DMS79 treated with DMSO at 0.1 percent for 48 hours (cell line): Measurements from ENCODE around the gene TMPRSS3.

Experiments used
- DNase-seq: peaks from one replicate; lab custom pipeline; 2025; lab: John Stamatoyannopoulos, UW

Gene TMPRSS3

DNA sequence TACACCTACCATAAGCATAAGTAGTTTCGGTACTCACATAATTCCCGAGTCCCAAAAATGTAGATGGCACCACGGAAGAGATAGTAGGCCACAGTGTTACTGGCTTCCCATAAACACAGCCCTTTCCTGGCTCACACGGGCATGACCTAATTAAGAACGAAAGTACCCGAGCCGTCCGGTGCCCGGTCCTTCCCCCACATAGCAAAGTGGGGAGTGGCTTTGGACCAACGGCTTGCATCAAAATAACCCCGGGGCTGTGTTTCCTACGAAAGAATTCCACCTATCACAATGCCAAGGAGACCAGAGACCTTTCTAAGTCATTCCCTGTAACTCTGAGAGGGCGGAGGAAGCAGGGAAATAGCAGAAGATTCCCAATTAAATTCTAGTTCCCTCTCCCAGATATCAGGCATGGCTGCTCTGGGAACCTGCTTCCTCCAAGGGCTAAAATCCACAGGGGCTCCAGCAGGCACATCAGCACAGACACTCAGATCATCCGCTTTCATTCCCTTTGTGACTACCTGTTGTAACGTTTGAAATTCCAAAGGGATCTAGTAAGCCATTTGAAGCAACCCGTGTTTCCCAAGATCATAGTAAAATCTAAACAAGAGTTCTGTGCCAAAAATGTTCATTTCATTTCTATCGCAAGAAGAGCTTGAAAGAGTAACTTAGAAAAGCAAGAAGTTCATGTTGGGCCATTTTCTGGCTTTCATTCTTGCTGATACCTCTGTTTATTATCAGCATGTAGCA is at the start of gene TMPRSS3:
Gene TMPRSS3, minus strand, starts transcription at position 148 of the 747 bp plus-strand sequence. CDS start 635 bp downstream, outside the sequence.
- no peak for DNase-seq

- no peak for DNase-seq
These were observed 49.5 kb upstream of the TMPRSS3 start for GRCh38 chr21:42445311-42445710.

- DNase-seq: no peak
These were observed 48.9 kb upstream of the TMPRSS3 start for GRCh38 chr21:42444745-42445059.

DNA sequence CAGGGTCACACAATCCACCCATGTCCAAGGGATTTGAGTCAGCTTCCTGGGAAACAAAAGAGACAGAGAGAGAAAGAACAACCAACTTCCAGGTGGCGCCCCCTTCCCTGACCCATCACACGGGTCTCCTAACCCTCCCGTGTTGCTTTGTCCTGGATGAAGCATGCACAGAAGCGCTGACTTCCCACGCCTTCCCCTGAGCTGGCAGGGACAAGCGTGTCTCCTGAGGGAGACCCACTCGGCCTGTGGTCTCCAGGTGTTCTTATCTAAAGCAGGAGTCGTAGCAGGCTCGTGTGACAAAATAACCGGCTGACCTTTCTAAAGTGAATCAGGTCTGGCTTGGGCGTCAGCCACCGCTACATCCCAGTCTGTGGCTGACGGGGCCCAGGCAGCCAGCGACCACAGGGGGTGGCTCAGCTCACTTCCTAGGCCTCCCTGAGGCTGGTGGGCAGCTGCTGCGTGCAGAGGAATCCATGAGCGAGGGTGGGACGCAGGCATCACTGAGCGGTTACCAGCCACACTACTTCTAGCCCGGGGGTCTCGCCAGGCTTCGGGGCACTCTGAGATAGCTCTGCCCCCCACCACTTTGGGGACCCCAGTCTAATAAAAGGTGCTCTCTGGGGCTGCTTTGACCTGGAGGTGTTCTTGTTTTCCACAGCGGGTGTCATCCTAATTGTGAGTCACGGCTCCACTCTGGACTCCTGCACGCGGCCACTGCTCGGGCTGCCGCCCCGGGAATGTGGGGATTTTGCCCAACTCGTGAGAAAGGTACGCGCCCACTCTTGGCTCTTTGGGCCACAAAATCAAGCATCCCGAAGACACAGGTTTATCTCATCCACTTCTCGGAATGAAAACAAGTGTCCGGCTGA is 48.3 kb upstream of the TMPRSS3 start:
- no peak for DNase-seq

DNA sequence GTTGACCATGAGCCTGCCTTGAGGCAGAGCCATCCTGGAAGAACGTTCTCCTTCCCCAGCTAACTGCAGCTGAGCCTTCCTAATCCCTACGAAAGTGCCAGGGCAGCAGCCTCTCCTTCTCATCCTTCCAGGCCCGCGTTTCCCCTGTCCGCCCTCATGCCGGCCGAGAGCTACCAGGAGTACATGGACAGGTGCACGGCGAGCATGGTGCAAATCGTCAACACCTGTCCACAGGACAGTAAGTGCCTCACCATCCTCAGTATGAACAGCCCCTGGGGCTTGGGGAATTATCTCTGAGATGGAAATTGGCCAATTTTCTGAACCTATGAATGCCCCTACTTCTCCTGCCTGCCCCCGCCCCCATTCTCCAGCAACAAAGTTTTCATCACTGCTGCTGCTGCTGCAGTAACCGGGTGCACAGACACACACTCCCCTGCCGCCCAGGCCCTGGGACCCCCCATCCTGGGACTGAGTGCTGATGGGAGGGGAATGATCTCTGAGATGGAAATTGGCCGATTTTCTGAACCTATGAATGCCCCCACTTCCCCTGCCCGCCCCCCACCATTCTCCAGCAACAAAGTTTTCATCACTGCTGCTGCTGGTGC is 47.4 kb upstream of the TMPRSS3 start:
- no peak for DNase-seq

GRCh38 chr21:42441963-42442362 is 46.1 kb upstream of the TMPRSS3 start:
- no peak for DNase-seq

DNA sequence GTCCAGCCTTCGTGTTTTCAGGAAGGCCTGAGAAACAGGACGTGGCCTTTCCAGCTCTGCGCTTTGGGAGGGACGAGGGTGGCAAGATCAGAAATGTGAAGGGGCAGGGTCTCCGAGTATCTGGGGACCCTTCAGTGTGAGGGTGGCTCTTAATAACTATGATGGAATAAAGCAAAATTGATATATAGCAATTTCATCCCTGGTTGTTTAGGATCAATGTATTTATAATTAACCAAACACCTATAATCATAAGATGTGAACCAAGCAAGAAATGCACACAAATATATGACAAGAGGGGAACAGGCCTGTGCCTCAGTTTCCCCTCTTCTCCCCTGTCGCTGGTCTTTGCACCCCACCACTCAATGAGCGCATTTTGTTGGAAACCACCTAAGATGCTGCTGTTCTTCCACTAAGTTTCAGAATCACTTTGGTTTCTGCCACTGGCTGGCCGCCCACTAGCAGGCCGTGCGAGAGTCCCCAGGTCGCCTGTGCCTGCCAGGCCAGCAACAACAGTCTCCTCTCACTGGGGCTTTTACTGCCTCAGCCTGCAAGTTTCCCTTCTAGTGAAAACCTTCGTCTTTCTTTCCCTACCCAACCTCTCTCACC is 44.4 kb upstream of the TMPRSS3 start:
- no peak for DNase-seq

GRCh38 chr21:42439284-42440186 is 43.7 kb upstream of the TMPRSS3 start:
- DNase-seq: no peak

GRCh38 chr21:42438316-42439205 is 42.7 kb upstream of the TMPRSS3 start:
- DNase-seq: no peak

DNA sequence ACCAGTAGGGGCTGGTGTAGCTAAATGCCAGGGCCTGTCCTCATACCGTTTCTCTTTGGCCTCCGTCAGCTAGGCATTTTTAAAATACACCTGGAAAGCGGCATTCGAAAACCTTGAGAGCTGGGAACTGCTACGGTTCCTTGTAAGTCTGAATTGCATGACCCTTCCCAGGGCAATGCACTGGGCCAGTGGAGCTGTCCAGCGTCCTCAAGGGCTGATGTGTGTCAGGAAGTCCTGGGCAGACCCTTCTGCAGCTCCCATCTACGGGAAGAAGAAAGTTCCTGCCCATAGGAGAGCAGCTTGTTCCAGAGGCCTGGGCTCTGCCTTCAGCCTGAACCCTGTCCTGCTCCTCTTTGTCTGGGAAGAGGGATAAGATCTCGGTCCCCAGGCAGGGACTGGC is 41.9 kb upstream of the TMPRSS3 start:
- no peak for DNase-seq

GRCh38 chr21:42436914-42437313 is 41.1 kb upstream of the TMPRSS3 start:
- DNase-seq: no peak

DNA sequence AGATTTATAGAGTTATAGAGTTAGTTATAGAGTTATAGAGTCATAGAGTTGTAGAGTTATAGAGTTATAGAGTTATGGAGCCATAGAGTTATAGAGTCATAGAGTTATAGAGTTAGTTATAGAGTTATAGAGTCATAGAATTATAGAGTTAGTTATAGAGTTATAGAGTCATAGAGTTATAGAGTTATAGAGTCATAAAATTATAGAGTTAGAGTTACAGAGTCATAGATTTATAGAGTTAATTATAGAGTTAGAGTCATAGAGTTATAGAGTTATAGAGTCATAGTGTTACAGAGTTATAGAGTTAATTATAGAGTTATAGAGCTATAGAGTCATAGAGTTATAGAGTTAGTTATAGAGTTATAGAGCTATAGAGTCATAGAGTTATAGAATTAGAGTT is 40.0 kb upstream of the TMPRSS3 start:
- no peak for DNase-seq

DNA sequence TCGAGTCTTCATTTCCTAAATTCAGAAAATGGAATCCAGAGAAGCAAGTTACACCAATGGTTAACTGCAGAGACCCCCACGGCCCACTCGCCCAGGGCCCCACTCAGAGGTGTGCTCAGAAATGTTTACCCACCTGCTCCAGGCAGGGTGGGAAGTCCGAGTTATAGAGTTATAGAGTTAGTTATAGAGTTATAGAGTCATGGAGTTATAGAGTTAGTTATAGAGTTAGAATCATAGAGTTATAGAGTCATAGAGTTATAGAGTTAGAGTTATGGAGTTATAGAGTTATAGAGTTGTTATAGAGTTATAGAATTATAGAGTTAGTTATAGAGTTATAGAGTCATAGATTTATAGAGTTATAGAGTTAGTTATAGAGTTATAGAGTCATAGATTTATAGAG is 39.5 kb upstream of the TMPRSS3 start:
- no peak for DNase-seq

DNA sequence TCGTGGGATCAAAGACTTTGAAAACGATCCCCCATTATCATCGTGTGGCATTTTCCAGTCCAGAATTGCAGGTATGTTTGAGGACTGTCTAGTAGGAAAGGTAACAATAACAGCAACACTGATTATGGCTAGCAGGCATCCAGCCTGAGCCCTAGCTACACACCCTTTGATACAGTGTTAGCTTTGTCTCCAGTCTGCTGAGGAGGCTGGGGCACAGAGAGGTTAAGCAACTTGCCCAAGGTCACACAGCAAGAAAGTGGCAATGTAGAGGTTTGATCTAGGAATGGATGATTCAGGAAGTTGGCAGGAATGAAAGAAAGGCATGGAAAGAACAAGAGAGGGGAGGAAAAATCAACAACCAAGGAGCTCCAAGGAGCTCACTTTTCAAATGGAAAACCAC is 39.0 kb upstream of the TMPRSS3 start:
- DNase-seq: no peak

GRCh38 chr21:42433946-42434551 is 38.2 kb upstream of the TMPRSS3 start:
- DNase-seq: no peak

GRCh38 chr21:42432695-42433094 is 36.8 kb upstream of the TMPRSS3 start:
- DNase-seq: no peak

DNA sequence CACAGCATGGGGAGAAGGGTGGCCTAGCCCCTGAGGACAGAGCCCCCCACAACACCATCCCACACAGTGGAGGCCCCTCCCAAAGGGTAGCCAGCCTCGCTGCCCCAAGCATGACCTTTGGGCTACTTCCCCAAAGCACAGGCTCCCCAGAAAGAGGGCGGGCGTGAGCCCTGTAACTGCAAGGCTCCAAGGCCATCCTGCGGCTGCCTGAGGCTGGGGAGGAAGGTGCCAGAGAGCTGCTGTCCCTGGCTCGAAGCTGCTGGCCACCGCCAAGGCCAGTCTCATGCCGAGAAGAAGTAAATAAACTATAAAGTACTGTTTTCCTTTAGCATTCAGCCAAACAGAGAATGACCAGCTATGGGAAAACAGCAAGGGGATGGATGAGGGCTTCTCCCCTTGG is 35.3 kb upstream of the TMPRSS3 start:
- DNase-seq: no peak

DNA sequence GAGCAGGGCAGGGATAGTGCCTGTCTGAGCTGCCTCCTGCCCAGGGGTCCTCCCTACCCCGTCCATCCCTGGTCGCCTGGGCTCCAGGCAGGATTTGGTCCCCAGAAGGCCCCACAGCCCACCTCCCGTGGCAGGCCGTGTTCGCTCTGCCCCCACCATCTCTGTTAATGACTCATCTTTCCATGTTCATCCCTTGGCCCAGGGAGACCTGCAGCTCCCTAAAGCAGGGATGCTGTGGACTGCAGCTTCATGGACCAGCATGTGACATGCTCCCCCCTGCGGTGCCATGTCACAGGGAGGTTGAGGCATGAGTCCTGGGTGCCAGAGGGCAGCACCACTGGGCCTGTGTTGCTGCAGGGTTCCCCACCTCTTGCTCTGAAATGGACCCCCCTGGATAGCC is 34.7 kb upstream of the TMPRSS3 start:
- no peak for DNase-seq

DNA sequence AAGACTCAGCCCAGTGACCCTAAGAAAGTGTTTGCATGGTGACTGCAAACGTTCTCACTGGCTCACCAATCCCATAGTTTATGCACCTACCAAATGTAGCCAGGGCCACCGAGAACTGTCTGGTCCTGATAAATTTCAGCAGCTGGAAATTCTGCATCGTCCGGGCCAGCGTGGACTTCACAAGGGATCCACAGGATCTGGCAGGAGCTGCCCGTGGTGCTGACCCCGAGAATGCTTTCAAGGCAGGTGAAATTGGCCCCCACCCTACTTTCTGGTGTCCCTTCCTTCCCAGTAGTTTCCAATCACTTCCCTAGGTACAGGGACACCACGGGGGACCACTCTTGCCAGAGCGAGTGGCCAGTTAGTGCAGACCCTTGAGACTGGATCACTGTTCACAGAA is 34.0 kb upstream of the TMPRSS3 start:
- no peak for DNase-seq

DNA sequence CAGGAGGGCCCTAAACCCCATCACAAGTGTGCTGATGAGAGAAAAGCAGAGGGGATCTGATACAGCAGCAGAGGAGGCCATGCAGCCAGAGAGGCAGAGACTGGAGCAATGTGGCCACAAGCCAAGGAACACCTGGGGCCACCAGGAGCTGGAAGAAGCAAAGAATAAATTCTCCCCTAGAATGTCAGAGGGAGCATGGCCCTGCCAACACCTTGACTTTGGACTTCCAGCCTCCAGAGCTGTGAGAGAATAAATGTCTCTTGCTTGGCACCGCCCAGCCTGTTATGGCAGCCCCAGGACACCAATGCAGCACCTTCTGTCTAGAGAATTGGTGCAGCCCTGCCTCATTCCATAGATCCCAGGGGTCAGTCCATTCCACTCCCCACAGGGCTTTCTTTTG is 33.2 kb upstream of the TMPRSS3 start:
- no peak for DNase-seq
